ENCODE measurements around the gene ART3. TPM values are rescaled to one million over a fixed set of nuclear protein-coding genes. Genes with fewer than 3 reads are reported as not detected.

ART3 gene
- total and polyA plus RNA-seq, 9 of the 15 experiments (the other 6 are each of a cell fraction or from before 2014, with no cell fraction given): 0.69 to 1.4 (median 1.1) TPM; not detected in 1

- peak in 1 of 3 experiments; percentile 24 for TF ChIP-seq YY1 (IDR thresholded peaks at IDR 0.05; ENCODE audit: borderline replicate concordance in 1 of 3, control insufficient read depth in 1 of 3, extremely low read depth in 1 of 3, insufficient read depth in 3 of 3, insufficient read length in 1 of 3, insufficient replicate concordance in 2 of 3, low read depth in 1 of 3, low read length in 2 of 3)
- TF ChIP-seq E2F1 (CRISPR knock-in tag; IDR thresholded peaks at IDR 0.05): no peak
- no peak for TF ChIP-seq ILK (tag; IDR thresholded peaks at IDR 0.05; ENCODE audit: borderline replicate concordance, low read depth)
- no peak for TF ChIP-seq FOXK1 (CRISPR knock-in tag; IDR thresholded peaks at IDR 0.05; ENCODE audit: borderline replicate concordance)
- TF ChIP-seq PRMT5 (CRISPR knock-in tag; IDR thresholded peaks at IDR 0.05): no peak
- TF ChIP-seq ZHX1 (conservative IDR thresholded peaks at IDR 0.05; ENCODE audit: low read length): no peak
- peak in 1 of 2 experiments; percentile 55; a peak in 1 of 4 replicates for TF ChIP-seq HDAC1 (IDR thresholded peaks at IDR 0.05)
- no peak for TF ChIP-seq IRF2 (CRISPR knock-in tag; IDR thresholded peaks at IDR 0.05)
- no peak for TF ChIP-seq ZNF398 (CRISPR knock-in tag; IDR thresholded peaks at IDR 0.05)
- TF ChIP-seq ZBED1 (IDR thresholded peaks at IDR 0.05): no peak
- TF ChIP-seq CBX1 (IDR thresholded peaks at IDR 0.05; ENCODE audit: low read depth): 0 out of 2 replicates have a peak, but pooled peaks have one; percentile 24
- TF ChIP-seq TARDBP (IDR thresholded peaks at IDR 0.05): no peak
- no peak for TF ChIP-seq ERF (CRISPR knock-in tag; IDR thresholded peaks at IDR 0.05)
- no peak for TF ChIP-seq SNIP1 (IDR thresholded peaks at IDR 0.05; ENCODE audit: low read depth)
- TF ChIP-seq GATAD2B (IDR thresholded peaks at IDR 0.05; ENCODE audit: borderline replicate concordance): no peak
- TF ChIP-seq PKNOX1 (IDR thresholded peaks at IDR 0.05): no peak
- no peak for TF ChIP-seq ADNP (tag; IDR thresholded peaks at IDR 0.05)
- no peak for TF ChIP-seq TOE1 (IDR thresholded peaks at IDR 0.05; ENCODE audit: borderline replicate concordance)
- no peak for TF ChIP-seq TOE1 (CRISPR knock-in tag; IDR thresholded peaks at IDR 0.05; ENCODE audit: borderline replicate concordance, low read depth)
- TF ChIP-seq SPI1 (IDR thresholded peaks at IDR 0.05; ENCODE audit: borderline replicate concordance, low read depth, low read length): no peak
- no peak for TF ChIP-seq XRCC3 (IDR thresholded peaks at IDR 0.05)
These were observed 73.1 kb downstream of the ART3 start (continued) for GRCh38 chr4:76147454-76148141.
